WTC11 (cell line): ENCODE measurements around the gene HSD17B12. TPM values are rescaled to one million over a fixed set of nuclear protein-coding genes. Genes with fewer than 3 reads are reported as not detected.

Experiments used
- ATAC-seq: fragments of 200-7000 bp; cut with Tn5 transposase; 2 replicates; pipeline ENCODE4 v1.10.0; 2021; ENCODE audit warnings: mild to moderate bottlenecking, moderate library complexity
- CTCF ChIA-PET: fragments of 300-600 bp; sonication (Branson Sonifier 250); formaldehyde crosslinking; loops from one replicate; lab custom pipeline; 2021; ENCODE audit warnings: antibody characterized with exemption; lab: Charles Lee
- POLR2A ChIA-PET: fragments of 350-600 bp; sonication (Branson Sonifier 250); formaldehyde crosslinking; loops from one replicate; lab custom pipeline; 2021; ENCODE audit warnings: antibody characterized with exemption; lab: Charles Lee
- DNase-seq: peaks from one replicate; pipeline ENCODE4 v3.0.0; 2021; ENCODE audit warnings: low spot score
- H3K27ac Mint-ChIP-seq: 2 replicates; pipeline ENCODE4 v1.8.0; 2021; ENCODE audit warnings: mixed read lengths
- H3K27me3 Mint-ChIP-seq: 2 replicates; pipeline ENCODE4 v1.8.0; 2021; ENCODE audit warnings: low read depth, mild to moderate bottlenecking, moderate library complexity, mixed read lengths
- H3K36me3 Mint-ChIP-seq: 2 replicates; pipeline ENCODE4 v1.8.0; 2021; ENCODE audit warnings: mixed read lengths
- H3K4me1 Mint-ChIP-seq: 2 replicates; pipeline ENCODE4 v1.8.0; 2022; ENCODE audit warnings: mixed read lengths
- H3K4me3 Mint-ChIP-seq: 2 replicates; pipeline ENCODE4 v1.8.0; 2021; ENCODE audit warnings: mild to moderate bottlenecking, moderate library complexity, mixed read lengths
- H3K9me3 Mint-ChIP-seq: 2 replicates; pipeline ENCODE4 v1.8.0; 2021; ENCODE audit warnings: mixed read lengths
- CTCF ChIP-seq: fragments of 200-600 bp; IDR thresholded peaks from 2 replicates; pipeline ENCODE4 v1.8.0; 2022; ENCODE audit warnings: antibody characterized with exemption
- E2F5 ChIP-seq: sonication (generic); formaldehyde crosslinking; IDR thresholded peaks from 2 replicates; pipeline ENCODE4 v1.8.1; 2022; ENCODE audit warnings: mild to moderate bottlenecking, moderate library complexity, missing genetic modification reagents
- ELF4 ChIP-seq: sonication (generic); formaldehyde crosslinking; IDR thresholded peaks from 2 replicates; pipeline ENCODE4 v1.8.1; 2022; ENCODE audit warnings: low read depth, mild to moderate bottlenecking, moderate library complexity, missing genetic modification reagents
- FOXP1 ChIP-seq: sonication (generic); formaldehyde crosslinking; IDR thresholded peaks from 2 replicates; pipeline ENCODE4 v1.8.0; 2022; ENCODE audit warnings: missing genetic modification reagents, mild to moderate bottlenecking, moderate library complexity, borderline replicate concordance
- JAZF1 ChIP-seq: fragments of 250-450 bp; sonication (Bioruptor Pico); IDR thresholded peaks from 2 replicates; pipeline ENCODE4 v1.9.0; 2021; ENCODE audit warnings: moderate library complexity, mild to moderate bottlenecking, inconsistent platforms
- MXD4 ChIP-seq: fragments of 250-450 bp; sonication (Bioruptor Pico); IDR thresholded peaks from 2 replicates; pipeline ENCODE4 v1.8.0; 2021; ENCODE audit warnings: mild to moderate bottlenecking, moderate library complexity, borderline replicate concordance
- MYBL2 ChIP-seq: sonication (generic); formaldehyde crosslinking; IDR thresholded peaks from 2 replicates; pipeline ENCODE4 v1.8.1; 2023; ENCODE audit warnings: mild to moderate bottlenecking, moderate library complexity, missing genetic modification reagents
- NFE2L1 ChIP-seq: sonication (generic); formaldehyde crosslinking; IDR thresholded peaks from 2 replicates; pipeline ENCODE4 v1.8.1; 2023; ENCODE audit warnings: missing genetic modification reagents
- PRRX2 ChIP-seq: fragments of 250-450 bp; sonication (Bioruptor Pico); IDR thresholded peaks from 2 replicates; pipeline ENCODE4 v1.8.0; 2021; ENCODE audit warnings: mild to moderate bottlenecking
- RELA ChIP-seq: sonication (generic); formaldehyde crosslinking; IDR thresholded peaks from 2 replicates; pipeline ENCODE4 v1.8.1; 2022; ENCODE audit warnings: missing genetic modification reagents, mild to moderate bottlenecking, borderline replicate concordance
- SOX15 ChIP-seq: fragments of 250-450 bp; sonication (Bioruptor Pico); IDR thresholded peaks from 2 replicates; pipeline ENCODE4 v1.9.0; 2021; ENCODE audit warnings: mild to moderate bottlenecking
- ZMAT4 ChIP-seq: fragments of 250-450 bp; sonication (Bioruptor Pico); IDR thresholded peaks from 2 replicates; pipeline ENCODE4 v1.9.0; 2021; ENCODE audit warnings: mild to moderate bottlenecking
- ZNF138 ChIP-seq: sonication (generic); formaldehyde crosslinking; conservative IDR thresholded peaks from 2 replicates; pipeline ENCODE4 v1.8.1; 2022; ENCODE audit warnings: mild to moderate bottlenecking, moderate library complexity, missing genetic modification reagents
- ZNF263 ChIP-seq: sonication (generic); formaldehyde crosslinking; IDR thresholded peaks from 2 replicates; pipeline ENCODE4 v1.8.1; 2022; ENCODE audit warnings: low read depth, mild to moderate bottlenecking, moderate library complexity, missing genetic modification reagents
- ZNF281 ChIP-seq: sonication (generic); formaldehyde crosslinking; IDR thresholded peaks from 2 replicates; pipeline ENCODE4 v1.8.0; 2023; ENCODE audit warnings: mild to moderate bottlenecking, missing genetic modification reagents
- ZNF671 ChIP-seq: fragments of 250-450 bp; sonication (Bioruptor Pico); IDR thresholded peaks from 2 replicates; pipeline ENCODE4 v1.8.0; 2021; ENCODE audit warnings: mild to moderate bottlenecking
- total RNA-seq: library from RNA; stranded (reverse); gene quantifications from 3 replicates; pipeline ENCODE4 v1.2.3, GENCODE V29; 2021
- TF ChIP-seq, protein P1 (sequence below): fragments of 250-450 bp; sonication (Bioruptor Pico); IDR thresholded peaks from 2 replicates; pipeline ENCODE4 v1.9.0; 2021; ENCODE audit warnings: moderate library complexity, mild to moderate bottlenecking, inconsistent platforms, borderline replicate concordance
- TF ChIP-seq, protein P2 (sequence below): fragments of 250-450 bp; sonication (Bioruptor Pico); IDR thresholded peaks from 2 replicates; pipeline ENCODE4 v2.1.2; 2022; ENCODE audit warnings: mild to moderate bottlenecking, moderate library complexity
- TF ChIP-seq, protein P3 (sequence below): sonication (generic); formaldehyde crosslinking; IDR thresholded peaks from 2 replicates; pipeline ENCODE4 v1.8.1; 2023; ENCODE audit warnings: mild to moderate bottlenecking, missing genetic modification reagents

Gene HSD17B12
- total RNA-seq, 1 experiment from 2014 or later: 149 TPM

GRCh38 chr11:43892851-43893250 is 212.3 kb downstream of the HSD17B12 start:
- no peak for DNase-seq
- POLR2A ChIA-PET: no interaction called here
- CTCF ChIA-PET: interaction anchor here (1.4 kb wide), 1 partner anchor 52 kb away, joined by 4 read pairs; no protein-coding TSS in a partner anchor
- H3K4me1 Mint-ChIP-seq: no peaks in the 10 kb centered on the region
- ATAC-seq: no peak
- H3K27ac Mint-ChIP-seq: no peak overlapping the region
- H3K27me3 Mint-ChIP-seq: no peaks in the 10 kb centered on the region
- no peak for TF ChIP-seq PRRX2 (CRISPR knock-in tag)
- TF ChIP-seq CTCF: no peak
- TF ChIP-seq NFE2L1 (CRISPR knock-in tag): no peak
- TF ChIP-seq MXD4: no peak
- no peak for TF ChIP-seq ZMAT4 (CRISPR knock-in tag)
- no peak for TF ChIP-seq ZNF263 (CRISPR knock-in tag)
- TF ChIP-seq SOX15 (CRISPR knock-in tag): no peak
- TF ChIP-seq, protein P1, sequence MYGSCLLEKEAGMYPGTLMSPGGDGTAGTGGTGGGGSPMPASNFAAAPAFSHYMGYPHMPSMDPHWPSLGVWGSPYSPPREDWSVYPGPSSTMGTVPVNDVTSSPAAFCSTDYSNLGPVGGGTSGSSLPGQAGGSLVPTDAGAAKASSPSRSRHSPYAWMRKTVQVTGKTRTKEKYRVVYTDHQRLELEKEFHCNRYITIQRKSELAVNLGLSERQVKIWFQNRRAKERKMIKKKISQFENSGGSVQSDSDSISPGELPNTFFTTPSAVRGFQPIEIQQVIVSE (CRISPR knock-in tag): no peak
- no peak for TF ChIP-seq ZNF281
- no peak for TF ChIP-seq JAZF1 (CRISPR knock-in tag)
- TF ChIP-seq E2F5 (CRISPR knock-in tag): no peak
- no peak for TF ChIP-seq ZNF671 (CRISPR knock-in tag)
- no peak for TF ChIP-seq FOXP1 (CRISPR knock-in tag)
- TF ChIP-seq ZNF138 (CRISPR knock-in tag): no peak
- no peak overlapping the region for H3K4me3 Mint-ChIP-seq
- peaks cover 12% of the 10 kb centered on the region; the same call in 1 of the 2 replicates for H3K36me3 Mint-ChIP-seq
- H3K9me3 Mint-ChIP-seq: no peaks in the 10 kb centered on the region

DNA sequence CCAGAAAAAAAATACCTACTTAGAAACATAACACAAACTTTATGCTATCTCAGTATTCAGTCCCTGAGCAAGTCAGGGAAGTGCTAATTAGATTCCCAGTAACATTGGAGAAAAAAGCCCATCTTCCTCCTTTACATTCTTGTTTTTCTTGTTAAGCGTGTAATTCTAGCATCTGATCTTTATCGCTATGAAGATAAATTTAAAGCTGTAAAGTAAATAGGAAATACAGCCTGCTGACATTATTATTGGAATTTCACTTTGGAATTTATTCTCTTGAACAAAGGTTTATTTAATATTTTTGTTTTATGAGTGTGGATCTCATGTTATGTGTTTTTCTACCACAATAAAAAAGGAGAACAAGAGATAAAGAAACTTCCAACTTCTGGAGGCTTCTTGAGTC is 214.0 kb downstream of the HSD17B12 start:
- TF ChIP-seq, protein P2, sequence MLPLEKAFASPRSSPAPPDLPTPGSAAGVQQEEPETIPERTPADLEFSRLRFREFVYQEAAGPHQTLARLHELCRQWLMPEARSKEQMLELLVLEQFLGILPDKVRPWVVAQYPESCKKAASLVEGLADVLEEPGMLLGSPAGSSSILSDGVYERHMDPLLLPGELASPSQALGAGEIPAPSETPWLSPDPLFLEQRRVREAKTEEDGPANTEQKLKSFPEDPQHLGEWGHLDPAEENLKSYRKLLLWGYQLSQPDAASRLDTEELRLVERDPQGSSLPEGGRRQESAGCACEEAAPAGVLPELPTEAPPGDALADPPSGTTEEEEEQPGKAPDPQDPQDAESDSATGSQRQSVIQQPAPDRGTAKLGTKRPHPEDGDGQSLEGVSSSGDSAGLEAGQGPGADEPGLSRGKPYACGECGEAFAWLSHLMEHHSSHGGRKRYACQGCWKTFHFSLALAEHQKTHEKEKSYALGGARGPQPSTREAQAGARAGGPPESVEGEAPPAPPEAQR (CRISPR knock-in tag): no peak
- TF ChIP-seq MYBL2 (CRISPR knock-in tag) (no peak), ELF4 (CRISPR knock-in tag) (no peak), RELA (CRISPR knock-in tag) (no peak), SOX15 (CRISPR knock-in tag) (no peak)
- TF ChIP-seq, protein P3, sequence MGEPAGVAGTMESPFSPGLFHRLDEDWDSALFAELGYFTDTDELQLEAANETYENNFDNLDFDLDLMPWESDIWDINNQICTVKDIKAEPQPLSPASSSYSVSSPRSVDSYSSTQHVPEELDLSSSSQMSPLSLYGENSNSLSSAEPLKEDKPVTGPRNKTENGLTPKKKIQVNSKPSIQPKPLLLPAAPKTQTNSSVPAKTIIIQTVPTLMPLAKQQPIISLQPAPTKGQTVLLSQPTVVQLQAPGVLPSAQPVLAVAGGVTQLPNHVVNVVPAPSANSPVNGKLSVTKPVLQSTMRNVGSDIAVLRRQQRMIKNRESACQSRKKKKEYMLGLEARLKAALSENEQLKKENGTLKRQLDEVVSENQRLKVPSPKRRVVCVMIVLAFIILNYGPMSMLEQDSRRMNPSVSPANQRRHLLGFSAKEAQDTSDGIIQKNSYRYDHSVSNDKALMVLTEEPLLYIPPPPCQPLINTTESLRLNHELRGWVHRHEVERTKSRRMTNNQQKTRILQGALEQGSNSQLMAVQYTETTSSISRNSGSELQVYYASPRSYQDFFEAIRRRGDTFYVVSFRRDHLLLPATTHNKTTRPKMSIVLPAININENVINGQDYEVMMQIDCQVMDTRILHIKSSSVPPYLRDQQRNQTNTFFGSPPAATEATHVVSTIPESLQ: no peak
- TF ChIP-seq, all 79 proteins: peak for 0
- Mint-ChIP-seq H3K27me3 (no peaks in the 10 kb centered on the region), H3K36me3 (peaks cover 27% of the 10 kb centered on the region), H3K4me3 (no peak overlapping the region), H3K27ac (no peak overlapping the region), H3K4me1 (no peaks in the 10 kb centered on the region), H3K9me3 (peaks cover 4% of the 10 kb centered on the region; the same call in 1 of the 2 replicates)
- no peak for ATAC-seq
- CTCF ChIA-PET: no interaction called here
- POLR2A ChIA-PET: no interaction called here
- no peak for DNase-seq
